Right lobe of liver (tissue), 4 donors: Measurements from ENCODE around the gene LSS.

ENCODE experiments used
- CTCF ChIP-seq, 4 donors: fragments of 200-600 bp in 3 of 4; fragments of 450-650 bp in 1 of 4; IDR thresholded peaks; one replicate each; pipeline versions ENCODE4 v1.5.1 to v1.8.0; 2016 to 2022; ENCODE audit warnings: antibody characterized with exemption in 4 of 4, mild to moderate bottlenecking in 2 of 4
- POLR2A ChIP-seq: fragments of 450-650 bp; IDR thresholded peaks from one replicate; pipeline ENCODE4 v1.6.1; 2017; ENCODE audit warnings: antibody characterized with exemption, mild to moderate bottlenecking
- donor health status: DM: no; HTN: no; CAD: no.
- donor health status: DM: no; HTN: no; CAD: no.
- donor health status: DM: no; HTN: yes; CAD: no.

- no peak for TF ChIP-seq CTCF (IDR thresholded peaks at IDR 0.05)
- no peak for TF ChIP-seq POLR2A
Observed at GRCh38 chr21:46160907-46161632, 67.5 kb downstream of the LSS start.
